ENCODE measurements around the gene NLRP3.

DNA sequence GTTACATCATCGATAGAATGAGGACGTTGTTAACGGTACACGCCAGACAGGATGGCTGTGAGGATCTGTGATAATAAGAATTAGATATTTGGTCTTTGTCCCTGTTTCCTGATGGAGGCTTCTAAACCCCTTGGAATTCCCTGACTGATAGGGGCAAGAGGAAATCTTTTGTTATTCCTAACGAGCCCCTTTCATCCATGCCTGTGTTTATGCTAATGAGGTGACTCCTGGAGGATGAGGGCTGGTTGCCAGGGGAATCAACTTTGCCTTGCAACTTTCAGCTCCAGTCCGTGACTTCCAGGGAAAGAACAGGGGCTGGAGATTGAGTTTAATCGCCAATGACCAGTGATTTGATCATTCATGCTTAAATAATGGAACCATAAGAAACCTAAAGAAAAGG, 39.3 kb upstream of the NLRP3 start:
- TF ChIP-seq CTCF (IDR thresholded peaks at IDR 0.05): no peak
- TF ChIP-seq POLR2AphosphoS5 (IDR thresholded peaks at IDR 0.05; ENCODE audit: low read depth, low read length): no peak
- no peak for TF ChIP-seq TCF7L2 (IDR thresholded peaks at IDR 0.05; ENCODE audit: low read depth, low read length)
